Measurements from ENCODE around the gene ZIC2. TPM values are rescaled to one million over a fixed set of nuclear protein-coding genes. Genes with fewer than 3 reads are reported as not detected.
"Not testable (repeated sequence)": the region's sequence is repeated elsewhere in the genome, so short reads cannot be mapped to it uniquely, and the experiment has no call there.

ZIC2 gene
- total RNA-seq, 1 donor from 2014 or later, result not detected

DNA sequence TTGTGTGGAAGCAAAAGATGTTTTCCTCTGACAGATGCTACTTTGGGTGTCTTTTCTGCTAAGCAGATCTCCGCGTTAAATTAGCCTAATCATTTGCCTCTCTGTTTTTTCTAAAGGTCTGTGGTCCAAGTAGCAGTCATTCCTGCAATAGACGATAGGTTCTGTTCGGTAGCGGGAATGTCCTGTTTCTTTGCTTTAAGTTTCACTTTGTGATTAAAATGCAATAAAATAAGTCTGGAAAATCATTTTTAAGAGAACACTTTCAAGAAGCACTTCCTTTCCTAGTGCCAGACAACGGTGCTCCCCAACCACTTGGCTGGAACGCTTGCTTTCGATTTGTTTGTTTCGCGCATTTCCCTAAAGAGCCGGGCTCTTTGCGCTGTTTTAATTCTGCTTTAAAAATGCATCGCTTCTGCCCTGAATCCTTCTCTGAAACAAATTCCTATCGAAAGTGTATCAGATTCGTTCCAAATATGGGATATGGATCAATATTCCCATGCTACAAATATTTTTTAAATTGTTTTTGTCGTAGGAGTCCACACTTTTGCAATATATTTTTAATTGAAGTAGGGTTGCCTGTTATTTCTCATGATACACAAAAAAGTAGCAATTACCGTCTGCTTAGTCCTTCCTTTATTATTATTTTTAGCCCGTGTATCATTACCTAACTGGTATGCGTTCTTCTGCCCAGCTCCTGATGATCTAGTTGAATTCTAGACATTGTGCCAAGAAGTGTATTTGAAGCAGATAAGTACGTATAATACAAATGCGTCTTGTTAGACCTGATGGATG is 14.2 kb downstream of the ZIC2 start:
- intact Hi-C loops (cut with micrococcal nuclease), result loop anchor here (1.0 to 10.0 kb wide), 4 partner anchors 9 to 101 kb away; no protein-coding TSS in a partner anchor

DNA sequence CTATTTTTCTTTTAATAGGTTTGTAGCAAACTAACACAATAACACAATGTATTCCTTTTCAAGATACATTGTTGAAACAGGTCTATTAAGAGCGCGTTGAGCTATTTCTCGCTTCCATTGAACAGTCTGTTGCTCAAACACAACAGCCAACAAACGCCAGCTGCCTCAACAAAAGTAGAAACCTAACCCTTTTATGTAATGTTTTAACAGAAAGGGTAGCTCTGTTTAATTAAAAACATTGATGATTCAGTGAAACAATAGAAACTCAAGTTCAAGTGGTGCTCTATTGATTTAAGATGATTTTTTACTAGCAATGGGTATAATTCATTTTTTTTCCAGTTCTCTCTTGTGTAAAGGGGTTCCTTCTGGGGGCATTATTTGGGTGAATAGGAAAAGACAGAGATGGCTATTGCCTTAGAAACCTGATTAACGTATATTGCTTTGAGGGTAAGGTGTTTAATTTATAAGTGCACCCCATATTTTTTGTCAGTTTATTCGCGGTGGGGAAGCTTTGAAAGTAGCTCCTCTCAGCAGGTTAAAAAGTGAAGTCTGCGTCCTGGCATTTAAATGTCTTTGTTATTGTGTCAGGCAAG is 14.9 kb downstream of the ZIC2 start:
- intact Hi-C loops (cut with micrococcal nuclease), result loop anchor here (2.0 to 10.0 kb wide), 3 partner anchors 14 to 102 kb away; no protein-coding TSS in a partner anchor

DNA sequence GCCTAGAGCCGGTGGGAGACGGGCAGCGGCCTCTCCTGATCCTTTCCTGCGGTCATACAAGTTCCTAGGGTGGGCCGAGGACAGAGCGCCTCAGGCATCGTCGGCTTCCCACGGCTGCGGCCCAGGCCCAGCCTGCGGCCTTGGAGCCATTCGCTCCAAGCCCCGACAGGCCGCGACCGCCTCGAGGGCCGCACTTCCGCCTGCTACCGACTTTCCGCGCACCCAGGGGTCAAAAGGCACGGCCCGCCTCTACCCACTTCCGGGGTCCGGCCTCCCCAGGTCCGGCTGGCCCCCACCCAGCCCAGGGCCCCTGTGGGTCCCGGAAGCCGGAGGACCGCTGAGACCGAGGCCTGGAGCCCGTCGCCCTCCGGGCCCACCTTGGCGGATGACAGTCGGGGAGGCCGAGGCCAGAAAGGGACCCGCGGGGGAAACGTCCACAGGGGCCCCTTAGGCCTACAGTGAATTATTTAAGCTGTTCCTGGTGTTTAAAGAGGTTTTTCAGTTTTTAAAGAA is 16.2 kb downstream of the ZIC2 start:
- intact Hi-C loops (cut with micrococcal nuclease), result loop anchor here (2.0 to 10.0 kb wide), 4 partner anchors 15 to 237 kb away; no protein-coding TSS in a partner anchor

DNA sequence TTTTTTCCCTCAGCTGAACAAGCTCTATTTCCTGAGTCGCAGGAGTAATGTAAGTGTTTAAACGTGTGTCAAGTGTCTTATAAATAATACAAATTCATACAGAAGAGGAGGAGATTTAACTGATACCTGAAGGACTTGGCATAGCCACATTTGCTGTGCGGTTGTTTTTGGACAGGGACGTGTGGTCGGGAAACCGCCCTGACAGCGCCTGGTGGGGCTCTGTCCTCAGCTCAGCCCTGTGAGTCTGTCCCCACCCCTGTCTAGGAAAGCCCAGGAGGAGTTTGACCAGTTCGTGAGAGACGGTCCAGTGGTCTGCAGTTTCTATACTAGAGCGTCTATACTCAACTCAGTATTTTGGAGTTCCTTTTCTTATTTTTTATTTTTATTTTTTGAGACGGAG is 16.7 kb downstream of the ZIC2 start:
- intact Hi-C loops (cut with micrococcal nuclease), result loop anchor here (2.0 to 10.0 kb wide), 3 partner anchors 41 to 237 kb away; no protein-coding TSS in a partner anchor

DNA sequence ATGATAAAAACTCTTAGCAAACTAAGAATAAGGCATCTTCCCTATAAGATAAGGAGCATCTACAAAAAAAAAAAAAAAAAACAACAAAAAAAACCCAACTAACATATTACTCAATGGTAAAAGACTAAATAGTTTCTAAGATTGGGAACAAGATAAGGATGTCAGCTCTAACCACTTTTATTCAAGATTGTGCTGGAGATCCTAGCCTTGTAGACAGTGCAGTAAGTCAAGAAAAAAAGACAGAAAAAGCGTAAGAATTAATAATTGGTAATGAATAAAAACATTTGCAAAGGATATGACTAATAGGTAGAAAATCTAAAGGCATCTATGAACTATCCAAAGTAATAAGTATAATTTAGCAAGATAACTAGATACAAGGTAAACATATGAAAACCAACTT is 33.0 kb downstream of the ZIC2 start:
- intact Hi-C loops (cut with micrococcal nuclease), result no loop called here

DNA sequence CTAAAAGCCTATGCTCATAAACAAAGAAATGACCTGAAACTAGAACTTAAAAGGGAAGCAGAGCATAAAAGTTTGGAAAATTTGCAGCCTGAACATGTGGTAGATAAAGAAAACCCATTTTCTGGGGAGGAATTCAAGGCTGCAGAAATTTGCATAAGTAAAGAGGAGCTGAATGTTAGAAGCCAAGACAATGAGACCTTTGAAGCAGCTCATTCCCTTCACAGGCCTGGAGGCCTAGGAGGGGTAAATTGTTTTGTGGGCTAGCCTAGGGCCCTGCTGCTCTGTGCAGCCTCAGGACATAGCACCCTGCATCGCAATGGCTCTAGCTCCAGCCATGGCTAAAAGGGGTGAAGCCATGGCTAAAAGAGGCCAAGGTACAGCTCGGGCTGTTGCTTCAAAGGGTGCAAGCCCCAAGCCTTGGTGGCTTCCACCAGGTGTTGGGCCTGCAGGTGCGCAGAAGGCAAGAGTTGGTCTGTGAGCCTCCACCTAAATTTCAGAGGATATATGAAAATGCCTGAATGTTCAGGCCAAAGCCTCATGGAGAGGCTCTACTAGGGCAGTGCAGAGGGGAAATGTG is 38.3 kb downstream of the ZIC2 start:
- intact Hi-C loops (cut with micrococcal nuclease), result no loop called here

DNA sequence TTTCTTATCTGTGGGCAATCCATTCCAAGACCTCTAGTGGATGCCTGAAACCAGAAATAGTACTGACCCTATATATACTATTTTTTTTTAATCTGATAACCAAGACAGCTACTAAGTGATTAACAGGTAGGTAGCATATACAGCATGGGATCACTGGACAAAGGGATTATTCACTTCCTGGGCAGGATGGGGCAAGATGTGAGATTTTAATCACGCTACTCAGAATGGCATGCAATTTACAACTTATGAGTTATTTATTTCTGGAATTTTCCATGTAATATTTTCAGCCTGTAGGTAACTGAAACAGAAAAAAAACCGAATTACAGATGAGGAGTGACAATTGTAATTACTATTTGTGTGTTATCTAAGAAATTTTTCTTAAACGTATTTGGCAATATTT is 41.2 kb downstream of the ZIC2 start:
- intact Hi-C loops (cut with micrococcal nuclease), result no loop called here

DNA sequence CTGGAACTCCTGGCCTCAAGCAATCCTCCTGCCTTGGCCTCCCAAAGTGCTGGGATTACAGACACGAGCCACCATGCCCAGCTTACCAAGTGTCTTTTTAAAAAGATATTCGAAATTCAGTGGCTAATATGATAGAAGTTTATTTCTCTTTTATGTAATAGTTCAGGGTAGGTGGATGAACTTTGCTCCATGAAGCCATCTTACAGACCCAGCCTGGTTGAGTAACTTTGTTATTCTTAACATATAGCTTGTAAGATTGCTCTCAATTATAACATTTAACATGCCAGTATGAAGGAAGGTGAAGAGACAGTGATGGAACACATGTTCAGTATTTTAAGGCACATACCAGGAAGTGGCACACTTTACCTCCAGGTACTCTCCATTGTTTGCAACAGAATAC is 42.4 kb downstream of the ZIC2 start:
- intact Hi-C loops (cut with micrococcal nuclease), result no loop called here

DNA sequence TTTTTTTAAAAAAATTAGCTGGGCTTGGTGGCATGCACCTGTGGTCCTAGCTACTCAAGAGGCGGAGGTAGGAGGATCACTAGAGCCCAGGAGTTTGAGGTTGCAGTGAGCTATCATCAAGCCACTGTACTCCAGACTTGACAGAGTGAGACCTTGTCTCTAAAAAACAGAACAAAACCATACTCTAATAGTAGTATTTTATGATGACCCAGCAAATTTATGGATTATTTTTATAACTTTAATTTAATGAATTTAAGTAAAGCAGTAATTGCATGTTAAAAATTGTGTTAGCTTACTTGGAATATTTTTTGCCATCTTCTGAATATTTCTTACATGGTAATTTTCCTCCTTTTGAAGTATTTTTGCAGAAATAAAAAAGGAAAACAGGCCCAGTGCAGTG is 48.3 kb downstream of the ZIC2 start:
- intact Hi-C loops (cut with micrococcal nuclease), result no loop called here

DNA sequence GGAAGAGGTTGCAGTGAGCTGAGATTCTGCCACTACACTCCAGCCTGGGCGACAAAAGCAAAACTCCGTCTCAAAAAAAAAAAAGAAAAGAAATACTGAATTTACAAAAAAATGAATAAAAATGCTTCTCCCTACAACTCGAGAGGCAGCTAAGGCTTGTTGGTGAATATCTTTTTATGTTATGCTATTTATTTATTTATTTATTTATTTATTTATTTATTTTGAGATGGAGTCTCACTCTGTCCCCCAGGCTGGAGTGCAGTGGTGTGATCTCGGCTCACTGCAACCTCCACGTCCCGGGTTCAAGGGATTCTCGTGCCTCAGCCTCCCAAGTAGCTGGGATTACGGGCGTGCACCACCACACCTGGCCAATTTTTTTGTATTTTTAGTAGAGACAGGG is 51.1 kb downstream of the ZIC2 start:
- intact Hi-C loops (cut with micrococcal nuclease), result not testable (repeated sequence)

DNA sequence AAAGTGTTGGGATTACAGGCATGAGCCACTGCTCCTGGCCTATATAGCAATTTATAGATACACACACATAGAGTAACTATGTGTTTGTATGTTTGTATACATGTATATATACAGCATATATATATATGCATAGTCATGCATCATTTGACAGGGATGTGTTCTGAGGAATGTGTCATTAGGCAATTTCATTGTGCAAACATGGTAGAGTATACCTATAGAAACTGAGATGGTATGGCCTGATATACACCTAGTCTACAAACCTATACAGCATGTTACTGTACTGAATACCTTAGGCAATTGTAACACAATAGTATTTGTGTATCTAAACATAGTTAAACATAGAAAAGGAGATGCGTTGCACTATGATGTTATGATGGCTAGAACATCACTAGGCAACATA is 54.4 kb downstream of the ZIC2 start:
- intact Hi-C loops (cut with micrococcal nuclease), result no loop called here

Other genes with a start within 250 kb of the ZIC2 start
- gene ZIC5, start 10.0 kb upstream of the ZIC2 start, total RNA-seq, result not detected in 2 replicates
- gene PCCA, start 107.3 kb downstream of the ZIC2 start, total RNA-seq, result 7.7 and 8.0 TPM in 2 replicates